ENCODE data around the gene ZGRF1. TPM values are rescaled to one million over a fixed set of nuclear protein-coding genes. Genes with fewer than 3 reads are reported as not detected.
"Not testable (repeated sequence)": the region's sequence is repeated elsewhere in the genome, so short reads cannot be mapped to it uniquely, and the experiment has no call there.

Gene ZGRF1
- total RNA-seq, 1 donor from 2014 or later: 2.6 TPM

- DNase-seq (ENCODE audit: low spot score): no peak
These were observed 120.1 kb downstream of the ZGRF1 start for GRCh38 chr4:112516471-112517066.

- no peak for DNase-seq (ENCODE audit: low spot score)
These were observed 120.6 kb downstream of the ZGRF1 start, which contains the start of gene NEUROG2 for GRCh38 chr4:112516066-112516470. TSS of gene NEUROG2 (minus strand) at chr4:112516180. CDS start at chr4:112515475, 705 bp downstream.

- DNase-seq (ENCODE audit: low spot score): no peak
These were observed 121.3 kb downstream of the ZGRF1 start for GRCh38 chr4:112515198-112516065.

DNA sequence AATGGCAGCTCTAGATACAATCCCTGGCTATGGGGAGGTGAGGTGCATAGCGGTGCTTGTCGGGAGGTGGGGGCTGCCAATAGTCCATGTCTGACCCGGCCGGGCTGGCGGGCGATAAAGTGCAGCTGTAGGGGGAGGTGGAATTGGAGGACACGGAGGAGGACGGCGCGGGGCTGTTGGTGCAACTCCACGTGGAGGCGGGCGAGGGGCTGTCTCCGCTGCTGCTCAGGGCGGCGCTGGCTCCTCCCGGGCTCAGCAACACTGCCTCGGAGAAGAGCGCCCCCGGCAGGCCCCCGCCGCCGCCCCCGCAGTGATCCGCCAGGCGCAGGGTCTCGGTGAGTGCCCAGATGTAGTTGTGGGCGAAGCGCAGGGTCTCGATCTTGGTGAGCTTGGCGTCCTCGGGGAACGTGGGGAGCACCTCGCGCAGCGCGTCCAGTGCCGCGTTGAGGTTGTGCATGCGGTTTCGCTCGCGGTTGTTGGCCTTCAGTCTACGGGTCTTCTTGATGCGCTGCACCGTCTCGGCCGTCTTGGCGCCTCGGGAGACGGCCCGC is 122.0 kb downstream of the ZGRF1 start:
- no peak for DNase-seq (ENCODE audit: low spot score)

DNA sequence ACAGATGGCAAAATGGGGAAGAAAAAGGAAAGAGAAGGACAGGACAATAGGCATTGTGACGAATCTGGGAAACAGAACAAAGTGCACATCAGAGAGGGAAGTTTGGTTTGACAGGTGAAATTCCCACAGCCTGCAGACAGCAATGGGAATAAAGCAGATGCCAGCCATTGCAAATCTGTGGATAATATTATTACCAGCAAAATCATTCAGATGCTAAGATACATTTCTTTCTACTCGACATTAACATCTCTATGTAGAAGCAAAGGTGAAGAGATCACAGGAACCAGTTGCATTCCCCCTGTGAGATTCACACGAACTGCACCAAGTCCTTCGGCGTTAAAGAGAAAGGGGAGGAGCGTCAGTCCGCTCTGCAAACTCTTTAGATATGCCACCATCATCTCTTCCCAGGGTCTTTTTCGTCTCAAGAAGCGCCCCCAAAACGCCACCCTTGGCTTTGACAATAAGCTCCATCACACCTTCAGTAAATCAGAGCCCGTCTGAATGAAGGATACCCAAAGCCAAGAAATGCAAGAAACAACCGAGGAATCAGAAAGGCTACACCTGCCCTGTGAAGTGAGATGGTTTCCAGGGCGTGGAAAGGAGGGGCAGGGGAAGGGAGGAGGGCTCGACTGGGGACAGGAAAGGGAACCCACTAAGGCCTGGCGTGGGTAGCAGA is 122.6 kb downstream of the ZGRF1 start:
- no peak for DNase-seq (ENCODE audit: low spot score)

- no peak for DNase-seq (ENCODE audit: low spot score)
These were observed 124.9 kb downstream of the ZGRF1 start for GRCh38 chr4:112511803-112512118.

- DNase-seq (ENCODE audit: low spot score): no peak
These were observed 125.5 kb downstream of the ZGRF1 start for GRCh38 chr4:112511093-112511802.

- DNase-seq (ENCODE audit: low spot score): no peak
These were observed 126.2 kb downstream of the ZGRF1 start for GRCh38 chr4:112510291-112511092.

GRCh38 chr4:112509243-112510141 is 127.2 kb downstream of the ZGRF1 start:
- DNase-seq (ENCODE audit: low spot score): no peak

DNA sequence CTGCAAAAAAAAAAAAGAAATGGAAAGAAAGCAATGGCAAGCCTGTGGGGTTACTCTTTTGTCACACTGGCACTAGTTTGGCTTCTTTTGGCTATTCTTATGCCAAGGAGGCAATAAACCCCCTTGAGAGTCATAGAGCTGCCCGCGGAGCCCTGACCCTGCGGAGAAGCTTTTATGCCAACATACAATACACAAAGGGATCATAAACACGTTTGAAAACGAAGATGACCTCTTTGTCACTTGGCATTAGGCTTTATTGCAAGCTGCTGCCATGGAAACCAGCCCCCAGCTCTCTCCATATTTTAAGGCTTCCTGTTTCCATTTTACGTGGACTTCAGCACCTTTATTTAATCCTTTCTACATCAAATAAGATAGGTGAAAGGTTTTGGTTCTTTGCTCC is 128.4 kb downstream of the ZGRF1 start:
- no peak for DNase-seq (ENCODE audit: low spot score)

- DNase-seq (ENCODE audit: low spot score): no peak
These were observed 131.9 kb downstream of the ZGRF1 start for GRCh38 chr4:112504807-112505206.

- no peak for DNase-seq (ENCODE audit: low spot score)
These were observed 133.8 kb downstream of the ZGRF1 start for GRCh38 chr4:112502871-112503270.

GRCh38 chr4:112492321-112492720 is 144.4 kb downstream of the ZGRF1 start:
- no peak for DNase-seq (ENCODE audit: low spot score)

DNA sequence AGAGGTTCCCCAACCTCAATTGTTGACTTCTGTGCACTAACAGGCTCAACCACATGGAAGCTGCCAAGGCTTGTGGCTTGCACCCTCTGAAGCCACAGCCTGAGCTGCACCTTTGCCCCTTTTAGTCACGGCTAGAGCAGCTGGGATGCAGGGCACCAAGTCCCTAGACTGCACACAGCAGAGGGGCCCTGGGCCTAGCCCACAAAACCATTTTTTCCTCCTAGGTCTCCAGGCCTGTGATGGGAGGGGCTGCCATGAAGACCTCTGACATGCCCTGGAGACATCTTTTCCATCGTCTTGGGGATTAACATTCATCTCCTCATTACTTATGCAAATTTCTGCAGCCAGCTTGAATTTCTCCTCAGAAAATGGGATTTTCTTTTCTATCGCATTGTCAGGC is 145.9 kb downstream of the ZGRF1 start:
- not testable (repeated sequence) for DNase-seq (ENCODE audit: low spot score)

Other genes with a start within 250 kb of the ZGRF1 start
- gene NEUROG2, start 120.7 kb downstream of the ZGRF1 start, total RNA-seq: not detected
- gene LARP7, start 234 bp upstream of the ZGRF1 start, total RNA-seq: 34.9 TPM

All from mucosa of gallbladder (tissue), 1 donor.